SK-N-SH (cell line): Measurements from ENCODE around the gene SMAD7. TPM values are rescaled to one million over a fixed set of nuclear protein-coding genes. Genes with fewer than 3 reads are reported as not detected.

Experiments used
- CTCF ChIA-PET: fragments of 300-600, 350-600 bp; formaldehyde crosslinking; extraction: SDS; loops from one replicate; lab custom pipeline; 2021; lab: Yijun Ruan, JAX
- POLR2A ChIA-PET: fragments of 350-600 bp; sonication (Branson Sonifier 250); formaldehyde crosslinking; extraction: SDS; loops from one replicate; lab custom pipeline; 2020; ENCODE audit warnings: antibody characterized with exemption, inconsistent platforms; lab: Yijun Ruan, JAX
- DNase-seq: peaks from one replicate; pipeline ENCODE4 v3.0.0; 2012
- H2AFZ ChIP-seq: fragments of 200-600 bp; sonication (generic); 2 replicates; pipeline ENCODE4 v1.8.1; 2016; ENCODE audit warnings: antibody characterized with exemption, mild to moderate bottlenecking, low read depth
- H3F3A ChIP-seq: fragments of 200-600 bp; sonication (generic); replicated peaks from 2 replicates; pipeline ENCODE3; 2016; ENCODE audit warnings: antibody characterized with exemption, mild to moderate bottlenecking; ENCODE audit not compliant: insufficient read depth
- H3K27ac ChIP-seq, 2 experiments: fragments of 200-500 bp in 1 of 2; fragments of 200-600 bp in 1 of 2; sonication (Bioruptor generic) in 1 of 2; sonication (generic), shearing (Covaris generic) in 1 of 2; 2 replicates each; pipeline versions ENCODE4 v1.5.1 to v1.6.1; 2014 to 2016; ENCODE audit warnings: low read depth in 2 of 2, inconsistent platforms in 1 of 2, low read length in 1 of 2, mild to moderate bottlenecking in 1 of 2, mixed read lengths in 1 of 2
- H3K27me3 ChIP-seq: fragments of 200-600 bp; sonication (generic), shearing (Covaris generic); 2 replicates; pipeline ENCODE4 v1.6.1; 2016; ENCODE audit warnings: mixed run types; ENCODE audit not compliant: insufficient read depth
- H3K36me3 ChIP-seq, 2 experiments: fragments of 200-500 bp in 1 of 2; fragments of 200-600 bp in 1 of 2; sonication (Bioruptor generic) in 1 of 2; sonication (generic) in 1 of 2; replicated peaks in 1 of 2; 2 replicates each; pipeline versions ENCODE3 to v1.5.1; 2014 to 2016; ENCODE audit warnings: low read length in 1 of 2, mild to moderate bottlenecking in 1 of 2; ENCODE audit not compliant: insufficient read depth in 2 of 2, control insufficient read depth in 1 of 2
- H3K4me1 ChIP-seq, 2 experiments: fragments of 200-500 bp in 1 of 2; fragments of 200-600 bp in 1 of 2; sonication (Bioruptor generic) in 1 of 2; sonication (generic), shearing (Covaris generic) in 1 of 2; 2 replicates each; pipeline versions ENCODE4 v1.5.1 to v1.6.1; 2014 to 2016; ENCODE audit warnings: low read depth in 1 of 2, low read length in 1 of 2, mixed run types in 1 of 2; ENCODE audit not compliant: insufficient read depth in 2 of 2, control insufficient read depth in 1 of 2
- H3K4me2 ChIP-seq: fragments of 200-600 bp; sonication (generic), shearing (Covaris generic); 2 replicates; pipeline ENCODE4 v1.6.1; 2017; ENCODE audit warnings: mixed run types
- H3K4me3 ChIP-seq, 2 experiments: fragments of 200-500 bp in 1 of 2; fragments of 200-600 bp in 1 of 2; sonication (Bioruptor generic) in 1 of 2; sonication (generic), shearing (Covaris generic) in 1 of 2; 2 replicates each; pipeline versions ENCODE4 v1.5.1 to v1.8.1; 2014 to 2016; ENCODE audit warnings: low read depth in 2 of 2, inconsistent platforms in 1 of 2, low read length in 1 of 2, mild to moderate bottlenecking in 1 of 2, mixed read lengths in 1 of 2, moderate library complexity in 1 of 2
- H3K79me2 ChIP-seq: fragments of 200-600 bp; sonication (generic); 2 replicates; pipeline ENCODE4 v1.8.1; 2017; ENCODE audit warnings: mild to moderate bottlenecking; ENCODE audit not compliant: insufficient read depth
- H3K9ac ChIP-seq: fragments of 200-600 bp; sonication (generic); 2 replicates; pipeline ENCODE4 v1.6.1; 2017; ENCODE audit warnings: mixed run types
- H3K9me2 ChIP-seq: fragments of 200-600 bp; sonication (generic); 2 replicates; pipeline ENCODE4 v1.6.1; 2017; ENCODE audit warnings: mixed run types
- H3K9me3 ChIP-seq: fragments of 200-600 bp; sonication (generic); 2 replicates; pipeline ENCODE4 v1.6.1; 2017; ENCODE audit warnings: mixed run types, mild to moderate bottlenecking, moderate library complexity
- H4K20me1 ChIP-seq: fragments of 200-600 bp; sonication (generic); 2 replicates; pipeline ENCODE4 v1.6.1; 2017; ENCODE audit warnings: mild to moderate bottlenecking, mixed run types; ENCODE audit not compliant: insufficient read depth
- CHD2 ChIP-seq: fragments of 150-350 bp; IDR thresholded peaks from 2 replicates; pipeline ENCODE4 v1.6.1; 2018; ENCODE audit warnings: low read length; ENCODE audit not compliant: partially characterized antibody
- CTCF ChIP-seq: fragments of 200-600 bp; sonication (generic); IDR thresholded peaks from 2 replicates; pipeline ENCODE4 v1.6.1; 2017; ENCODE audit warnings: antibody characterized with exemption, mild to moderate bottlenecking, moderate library complexity
- ELF1 ChIP-seq: IDR thresholded peaks from 2 replicates; pipeline ENCODE4 v1.4.0; 2012
- EP300 ChIP-seq, 2 experiments: IDR thresholded peaks; 2 replicates each; pipeline versions ENCODE4 v1.4.0 to v1.6.1; 2012; ENCODE audit warnings: borderline replicate concordance in 1 of 2, low read depth in 1 of 2, low read length in 1 of 2
- EZH2phosphoT487 ChIP-seq: fragments of 200-600 bp; sonication (generic); IDR thresholded peaks from 2 replicates; pipeline ENCODE4 v1.6.1; 2017; ENCODE audit warnings: low read depth, mixed run types, mild to moderate bottlenecking, antibody characterized with exemption, moderate library complexity, borderline replicate concordance
- FOSL2 ChIP-seq: IDR thresholded peaks from 2 replicates; pipeline ENCODE4 v1.4.0; 2012; ENCODE audit warnings: low read depth, mild to moderate bottlenecking, moderate library complexity, borderline replicate concordance
- GABPA ChIP-seq: IDR thresholded peaks from 2 replicates; pipeline ENCODE4 v1.4.0; 2012; ENCODE audit warnings: low read depth, mild to moderate bottlenecking
- JUND ChIP-seq: IDR thresholded peaks from 2 replicates; pipeline ENCODE4 v1.4.0; 2012
- MEF2A ChIP-seq: IDR thresholded peaks from 2 replicates; pipeline ENCODE4 v1.4.0; 2012; ENCODE audit warnings: low read depth, borderline replicate concordance
- NFIC ChIP-seq: IDR thresholded peaks from 2 replicates; pipeline ENCODE4 v1.4.0; 2012; ENCODE audit warnings: borderline replicate concordance
- NRF1 ChIP-seq: IDR thresholded peaks from 2 replicates; pipeline ENCODE4 v1.6.1; 2012; ENCODE audit warnings: low read depth, mild to moderate bottlenecking, low read length
- PBX3 ChIP-seq: IDR thresholded peaks from 2 replicates; pipeline ENCODE4; 2012
- POLR2AphosphoS5 ChIP-seq: IDR thresholded peaks from 2 replicates; pipeline ENCODE4 v1.6.1; 2012; ENCODE audit warnings: low read depth, low read length
- RAD21 ChIP-seq: IDR thresholded peaks from 2 replicates; pipeline ENCODE4 v1.6.1; 2012; ENCODE audit warnings: mild to moderate bottlenecking, low read length
- RCOR1 ChIP-seq: fragments of 150-350 bp; IDR thresholded peaks from 2 replicates; pipeline ENCODE4 v1.6.1; 2017; ENCODE audit warnings: antibody characterized with exemption, low read length
- REST ChIP-seq: IDR thresholded peaks from 2 replicates; pipeline ENCODE4 v1.6.1; 2012; ENCODE audit warnings: mild to moderate bottlenecking, low read depth, low read length, moderate library complexity
- RFX5 ChIP-seq: IDR thresholded peaks from 2 replicates; pipeline ENCODE4 v1.6.1; 2012; ENCODE audit warnings: mild to moderate bottlenecking, improper control_type of control experiment, low read length
- RXRA ChIP-seq: IDR thresholded peaks from 2 replicates; pipeline ENCODE4 v1.4.0; 2012; ENCODE audit warnings: low read depth, mild to moderate bottlenecking, borderline replicate concordance
- SIN3A ChIP-seq: IDR thresholded peaks from 2 replicates; pipeline ENCODE4 v1.6.1; 2012; ENCODE audit warnings: low read depth, mild to moderate bottlenecking, low read length, moderate library complexity, borderline replicate concordance
- TCF12 ChIP-seq: IDR thresholded peaks from 2 replicates; pipeline ENCODE4 v1.4.0; 2012
- TEAD4 ChIP-seq: IDR thresholded peaks from 2 replicates; pipeline ENCODE4 v1.4.0; 2012; ENCODE audit warnings: mild to moderate bottlenecking, borderline replicate concordance; ENCODE audit not compliant: insufficient read depth
- USF1 ChIP-seq: IDR thresholded peaks from 2 replicates; pipeline ENCODE4 v1.4.0; 2012; ENCODE audit warnings: low read depth, borderline replicate concordance
- WGBS: methylation state at CpG from one replicate; pipeline ENCODE4 v1.1.6; 2017; ENCODE audit warnings: low lambda C conversion rate; 5-methylcytosine and 5-hydroxymethylcytosine counted together
- polyA plus RNA-seq, 3 experiments: library from polyadenylated mRNA; depleted of rRNA; stranded (reverse); fragments of >200 nt; gene quantifications; 2 replicates each; pipeline ENCODE4 v1.2.3, GENCODE V29; 2012

The SMAD7 gene
- polyA plus RNA-seq, 1 of the 3 experiments (the other 2 are of a cell fraction) = 20.0 TPM

GRCh38 chr18:48923746-48924629 lies 26.8 kb downstream of the SMAD7 start:
- CTCF ChIA-PET = interaction anchor here (1.5 kb wide), 1 partner anchor 8 kb away, joined by 3 read pairs; no protein-coding TSS in a partner anchor
- Histone ChIP-seq H3K27me3 (no peaks in the 10 kb centered on the region), H3K4me1 (peaks cover 72 to 76% of the 10 kb centered on the region in 2 experiments), H3K27ac (peak overlapping the region; percentile 85 to 91), H2AFZ (no peak overlapping the region), H3F3A (peaks cover 74% of the 10 kb centered on the region), H3K9ac (peak overlapping the region; percentile 33; the same call in 1 of the 2 replicates), H3K9me2 (no peaks in the 10 kb centered on the region), H3K4me3 (no peak overlapping the region), H3K9me3 (no peaks in the 10 kb centered on the region), H3K79me2 (peaks cover 99% of the 10 kb centered on the region), H3K4me2 (peak overlapping the region; percentile 78), H4K20me1 (peaks cover 94% of the 10 kb centered on the region), H3K36me3 (peaks cover 26 to 34% of the 10 kb centered on the region in 2 experiments)
- POLR2A ChIA-PET = interaction anchor here (0.6 to 1.0 kb wide), 2 partner anchors 8 to 74 kb away, joined by 3 read pairs; no protein-coding TSS in a partner anchor
- DNase-seq = no peak
- 63% methylated on average over 12 of the region's 15 CpGs for WGBS
- TF ChIP-seq EZH2phosphoT487 (no peak), TEAD4 (0 out of 2 replicates have a peak, but pooled peaks have one; percentile 28), NRF1 (no peak), MEF2A (no peak), RFX5 (no peak), CHD2 (no peak), POLR2AphosphoS5 (peak; percentile 28; the same call in 1 of the 2 replicates), TCF12 (peak; percentile 83), FOSL2 (peak; percentile 70), PBX3 (peak; percentile 74), RXRA (no peak), RCOR1 (no peak), RAD21 (no peak), GABPA (no peak), CTCF (no peak), NFIC (no peak), SIN3A (peak; percentile 36; the same call in 1 of the 2 replicates), USF1 (no peak), JUND (peak; percentile 39), REST (no peak), EP300 (IDR thresholded peaks at IDR 0.05; ENCODE audit: borderline replicate concordance in 1 of 2, low read depth in 1 of 2, low read length in 1 of 2) (peak in 1 of 2 experiments; percentile 48; a peak in 1 of 4 replicates), ELF1 (no peak)
